ENCODE data around the gene LCP1. TPM values are rescaled to one million over a fixed set of nuclear protein-coding genes. Genes with fewer than 3 reads are reported as not detected.
A peak's percentile ranks its signal among the peaks of the same experiment; 100 is the strongest.

Gene LCP1
- total and polyA plus RNA-seq, 2 of the 13 experiments (the other 11 are each of a cell fraction or from before 2014, with no cell fraction given) = 1.6 TPM

DNA sequence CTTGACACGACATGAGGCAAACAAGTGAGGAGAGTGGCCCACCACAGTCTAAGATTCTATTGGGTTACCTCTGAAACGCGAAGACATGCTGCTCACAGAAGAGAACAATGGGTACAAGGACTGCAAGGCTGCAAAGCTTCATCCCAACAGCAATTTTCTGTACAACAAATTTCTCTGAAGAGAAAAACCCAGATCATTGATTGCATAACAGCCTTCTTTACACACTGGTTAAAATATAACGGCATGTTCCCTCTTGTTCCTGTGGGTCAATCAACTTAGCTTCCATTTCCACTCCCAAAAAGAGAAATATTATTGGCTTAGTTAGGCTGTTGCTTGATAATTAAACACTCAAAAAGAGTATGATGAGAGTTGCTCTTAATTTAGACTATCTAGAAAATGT, 77.1 kb downstream of the LCP1 start, which contains the start of gene CPB2 (continued):
- TF ChIP-seq, protein P1, sequence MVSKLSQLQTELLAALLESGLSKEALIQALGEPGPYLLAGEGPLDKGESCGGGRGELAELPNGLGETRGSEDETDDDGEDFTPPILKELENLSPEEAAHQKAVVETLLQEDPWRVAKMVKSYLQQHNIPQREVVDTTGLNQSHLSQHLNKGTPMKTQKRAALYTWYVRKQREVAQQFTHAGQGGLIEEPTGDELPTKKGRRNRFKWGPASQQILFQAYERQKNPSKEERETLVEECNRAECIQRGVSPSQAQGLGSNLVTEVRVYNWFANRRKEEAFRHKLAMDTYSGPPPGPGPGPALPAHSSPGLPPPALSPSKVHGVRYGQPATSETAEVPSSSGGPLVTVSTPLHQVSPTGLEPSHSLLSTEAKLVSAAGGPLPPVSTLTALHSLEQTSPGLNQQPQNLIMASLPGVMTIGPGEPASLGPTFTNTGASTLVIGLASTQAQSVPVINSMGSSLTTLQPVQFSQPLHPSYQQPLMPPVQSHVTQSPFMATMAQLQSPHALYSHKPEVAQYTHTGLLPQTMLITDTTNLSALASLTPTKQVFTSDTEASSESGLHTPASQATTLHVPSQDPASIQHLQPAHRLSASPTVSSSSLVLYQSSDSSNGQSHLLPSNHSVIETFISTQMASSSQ (IDR thresholded peaks at IDR 0.05; ENCODE audit: low read depth) = peak; percentile 97
- TF ChIP-seq, protein P1 (CRISPR knock-in tag; IDR thresholded peaks at IDR 0.05; ENCODE audit: borderline replicate concordance) = peak; percentile 98
- TF ChIP-seq, protein P2, sequence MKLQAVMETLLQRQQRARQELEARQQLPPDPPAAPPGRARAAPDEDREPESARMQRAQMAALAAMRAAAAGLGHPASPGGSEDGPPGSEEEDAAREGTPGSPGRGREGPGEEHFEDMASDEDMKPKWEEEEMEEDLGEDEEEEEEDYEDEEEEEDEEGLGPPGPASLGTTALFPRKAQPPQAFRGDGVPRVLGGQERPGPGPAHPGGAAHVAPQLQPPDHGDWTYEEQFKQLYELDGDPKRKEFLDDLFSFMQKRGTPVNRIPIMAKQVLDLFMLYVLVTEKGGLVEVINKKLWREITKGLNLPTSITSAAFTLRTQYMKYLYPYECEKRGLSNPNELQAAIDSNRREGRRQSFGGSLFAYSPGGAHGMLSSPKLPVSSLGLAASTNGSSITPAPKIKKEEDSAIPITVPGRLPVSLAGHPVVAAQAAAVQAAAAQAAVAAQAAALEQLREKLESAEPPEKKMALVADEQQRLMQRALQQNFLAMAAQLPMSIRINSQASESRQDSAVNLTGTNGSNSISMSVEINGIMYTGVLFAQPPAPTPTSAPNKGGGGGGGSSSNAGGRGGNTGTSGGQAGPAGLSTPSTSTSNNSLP (IDR thresholded peaks at IDR 0.05; ENCODE audit: low read depth, low read length) = no peak
- TF ChIP-seq ZNF235 (CRISPR knock-in tag; IDR thresholded peaks at IDR 0.05; ENCODE audit: borderline replicate concordance) (no peak), NCOA2 (CRISPR knock-in tag; IDR thresholded peaks at IDR 0.05) (peak; percentile 77), SETDB1 (CRISPR knock-in tag; IDR thresholded peaks at IDR 0.05; ENCODE audit: borderline replicate concordance) (no peak), POGZ (CRISPR knock-in tag; IDR thresholded peaks at IDR 0.05) (peak; percentile 84), SP140L (CRISPR knock-in tag; IDR thresholded peaks at IDR 0.05; ENCODE audit: borderline replicate concordance) (0 out of 2 replicates have a peak, but pooled peaks have one; percentile 71), ELF3 (CRISPR knock-in tag; IDR thresholded peaks at IDR 0.05) (peak; percentile 60), CEBPG (CRISPR knock-in tag; IDR thresholded peaks at IDR 0.05) (peak; percentile 94), ONECUT2 (CRISPR knock-in tag; IDR thresholded peaks at IDR 0.05) (0 out of 2 replicates have a peak, but pooled peaks have one; percentile 15), RARA (CRISPR knock-in tag; IDR thresholded peaks at IDR 0.05) (peak; percentile 61; the same call in 1 of the 2 replicates), GATAD1 (CRISPR knock-in tag; IDR thresholded peaks at IDR 0.05) (peak; percentile 63), ZNF121 (CRISPR knock-in tag; IDR thresholded peaks at IDR 0.05) (no peak)
- TF ChIP-seq, protein P3, sequence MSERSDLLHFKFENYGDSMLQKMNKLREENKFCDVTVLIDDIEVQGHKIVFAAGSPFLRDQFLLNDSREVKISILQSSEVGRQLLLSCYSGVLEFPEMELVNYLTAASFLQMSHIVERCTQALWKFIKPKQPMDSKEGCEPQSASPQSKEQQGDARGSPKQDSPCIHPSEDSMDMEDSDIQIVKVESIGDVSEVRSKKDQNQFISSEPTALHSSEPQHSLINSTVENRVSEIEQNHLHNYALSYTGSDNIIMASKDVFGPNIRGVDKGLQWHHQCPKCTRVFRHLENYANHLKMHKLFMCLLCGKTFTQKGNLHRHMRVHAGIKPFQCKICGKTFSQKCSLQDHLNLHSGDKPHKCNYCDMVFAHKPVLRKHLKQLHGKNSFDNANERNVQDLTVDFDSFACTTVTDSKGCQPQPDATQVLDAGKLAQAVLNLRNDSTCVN (CRISPR knock-in tag; IDR thresholded peaks at IDR 0.05; ENCODE audit: borderline replicate concordance) = no peak
- TF ChIP-seq, protein P4, sequence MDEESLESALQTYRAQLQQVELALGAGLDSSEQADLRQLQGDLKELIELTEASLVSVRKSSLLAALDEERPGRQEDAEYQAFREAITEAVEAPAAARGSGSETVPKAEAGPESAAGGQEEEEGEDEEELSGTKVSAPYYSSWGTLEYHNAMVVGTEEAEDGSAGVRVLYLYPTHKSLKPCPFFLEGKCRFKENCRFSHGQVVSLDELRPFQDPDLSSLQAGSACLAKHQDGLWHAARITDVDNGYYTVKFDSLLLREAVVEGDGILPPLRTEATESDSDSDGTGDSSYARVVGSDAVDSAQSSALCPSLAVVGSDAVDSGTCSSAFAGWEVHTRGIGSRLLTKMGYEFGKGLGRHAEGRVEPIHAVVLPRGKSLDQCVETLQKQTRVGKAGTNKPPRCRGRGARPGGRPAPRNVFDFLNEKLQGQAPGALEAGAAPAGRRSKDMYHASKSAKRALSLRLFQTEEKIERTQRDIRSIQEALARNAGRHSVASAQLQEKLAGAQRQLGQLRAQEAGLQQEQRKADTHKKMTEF (CRISPR knock-in tag; IDR thresholded peaks at IDR 0.05) = peak; percentile 76
- TF ChIP-seq, protein P5, sequence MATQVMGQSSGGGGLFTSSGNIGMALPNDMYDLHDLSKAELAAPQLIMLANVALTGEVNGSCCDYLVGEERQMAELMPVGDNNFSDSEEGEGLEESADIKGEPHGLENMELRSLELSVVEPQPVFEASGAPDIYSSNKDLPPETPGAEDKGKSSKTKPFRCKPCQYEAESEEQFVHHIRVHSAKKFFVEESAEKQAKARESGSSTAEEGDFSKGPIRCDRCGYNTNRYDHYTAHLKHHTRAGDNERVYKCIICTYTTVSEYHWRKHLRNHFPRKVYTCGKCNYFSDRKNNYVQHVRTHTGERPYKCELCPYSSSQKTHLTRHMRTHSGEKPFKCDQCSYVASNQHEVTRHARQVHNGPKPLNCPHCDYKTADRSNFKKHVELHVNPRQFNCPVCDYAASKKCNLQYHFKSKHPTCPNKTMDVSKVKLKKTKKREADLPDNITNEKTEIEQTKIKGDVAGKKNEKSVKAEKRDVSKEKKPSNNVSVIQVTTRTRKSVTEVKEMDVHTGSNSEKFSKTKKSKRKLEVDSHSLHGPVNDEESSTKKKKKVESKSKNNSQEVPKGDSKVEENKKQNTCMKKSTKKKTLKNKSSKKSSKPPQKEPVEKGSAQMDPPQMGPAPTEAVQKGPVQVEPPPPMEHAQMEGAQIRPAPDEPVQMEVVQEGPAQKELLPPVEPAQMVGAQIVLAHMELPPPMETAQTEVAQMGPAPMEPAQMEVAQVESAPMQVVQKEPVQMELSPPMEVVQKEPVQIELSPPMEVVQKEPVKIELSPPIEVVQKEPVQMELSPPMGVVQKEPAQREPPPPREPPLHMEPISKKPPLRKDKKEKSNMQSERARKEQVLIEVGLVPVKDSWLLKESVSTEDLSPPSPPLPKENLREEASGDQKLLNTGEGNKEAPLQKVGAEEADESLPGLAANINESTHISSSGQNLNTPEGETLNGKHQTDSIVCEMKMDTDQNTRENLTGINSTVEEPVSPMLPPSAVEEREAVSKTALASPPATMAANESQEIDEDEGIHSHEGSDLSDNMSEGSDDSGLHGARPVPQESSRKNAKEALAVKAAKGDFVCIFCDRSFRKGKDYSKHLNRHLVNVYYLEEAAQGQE (IDR thresholded peaks at IDR 0.05; ENCODE audit: borderline replicate concordance in 1 of 2, low read depth in 1 of 2, low read length in 2 of 2) = no peak; a peak in 1 of 4 replicates
